GM13977 (cell line): ENCODE results near the gene NID1.
"Not testable (repeated sequence)": the region's sequence is repeated elsewhere in the genome, so short reads cannot be mapped to it uniquely, and the experiment has no call there.

Experiments used
- DNase-seq: peaks from one replicate; pipeline ENCODE4 v3.0.0; 2012; ENCODE audit warnings: low spot score
- CTCF ChIP-seq: IDR thresholded peaks from 2 replicates; pipeline ENCODE4 v1.5.1; 2012; ENCODE audit warnings: mild to moderate bottlenecking, control low read depth; ENCODE audit not compliant: insufficient read depth; ENCODE audit errors: extremely low read depth, missing control alignments
- in situ Hi-C: fragments of 300-500 bp; cut with MboI; formaldehyde crosslinking; loops from one replicate; pipeline ENCODE4 v1.12.0; 2022; ENCODE audit warnings: low sequenced_read_pairs, low pct_unique_long_range_greater_than_20kb, mixed read lengths, inconsistent platforms; ENCODE audit not compliant: unreplicated experiment

NID1 gene

GRCh38 chr1:236015539-236015938 is 49.4 kb downstream of the NID1 start:
- no peak for DNase-seq
- no peak for TF ChIP-seq CTCF
- in situ Hi-C loops: no loop called here

- no peak for DNase-seq
- TF ChIP-seq CTCF: no peak
- in situ Hi-C loops: no loop called here
These were observed 51.6 kb downstream of the NID1 start for GRCh38 chr1:236013330-236013729.

DNA sequence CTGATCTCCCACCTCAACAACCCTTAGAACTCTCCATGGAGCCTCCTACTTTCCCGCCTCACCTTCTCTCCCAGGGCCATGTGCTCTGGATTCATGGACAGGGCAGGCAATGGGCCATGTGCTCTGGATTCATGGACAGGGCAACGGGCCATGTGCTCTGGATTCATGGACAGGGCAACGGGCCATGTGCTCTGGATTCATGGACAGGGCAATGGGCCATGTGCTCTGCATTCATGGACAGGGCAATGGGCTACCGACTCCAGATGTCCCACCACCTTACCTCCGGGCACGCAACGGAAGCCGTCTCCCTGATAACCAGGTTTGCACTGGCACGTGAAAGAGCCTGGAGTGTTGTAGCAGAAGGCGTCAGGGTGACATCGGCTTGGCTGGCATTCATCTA is 53.2 kb downstream of the NID1 start:
- no peak for DNase-seq
- no peak for TF ChIP-seq CTCF
- in situ Hi-C loops: no loop called here

DNA sequence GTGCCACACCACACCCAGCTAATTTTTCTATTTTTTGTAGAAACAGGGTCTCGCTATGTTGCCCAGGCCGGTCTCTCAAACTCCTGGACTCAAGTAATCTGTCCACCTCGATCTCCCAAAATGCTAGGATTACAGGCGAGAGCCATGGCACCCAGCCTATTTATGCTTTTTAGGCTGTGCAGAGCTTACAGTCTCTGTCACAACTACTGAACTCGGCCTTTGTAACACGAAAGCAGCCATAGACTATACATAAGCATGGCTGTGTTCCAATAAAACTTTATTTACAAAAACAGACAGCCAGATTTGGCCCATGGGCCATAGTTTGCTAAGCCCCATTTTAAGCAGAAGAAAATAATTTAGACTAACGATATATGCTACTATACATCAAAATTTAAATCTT is 54.4 kb downstream of the NID1 start:
- in situ Hi-C loops: no loop called here
- no peak for TF ChIP-seq CTCF
- DNase-seq: no peak

- TF ChIP-seq CTCF: no peak
- in situ Hi-C loops: no loop called here
- DNase-seq: no peak
These were observed 55.0 kb downstream of the NID1 start for GRCh38 chr1:236009857-236010256.

GRCh38 chr1:236009191-236009590 is 55.7 kb downstream of the NID1 start:
- in situ Hi-C loops: no loop called here
- no peak for TF ChIP-seq CTCF
- DNase-seq: no peak

GRCh38 chr1:236007781-236008180 is 57.1 kb downstream of the NID1 start:
- DNase-seq: no peak
- in situ Hi-C loops: no loop called here
- no peak for TF ChIP-seq CTCF

DNA sequence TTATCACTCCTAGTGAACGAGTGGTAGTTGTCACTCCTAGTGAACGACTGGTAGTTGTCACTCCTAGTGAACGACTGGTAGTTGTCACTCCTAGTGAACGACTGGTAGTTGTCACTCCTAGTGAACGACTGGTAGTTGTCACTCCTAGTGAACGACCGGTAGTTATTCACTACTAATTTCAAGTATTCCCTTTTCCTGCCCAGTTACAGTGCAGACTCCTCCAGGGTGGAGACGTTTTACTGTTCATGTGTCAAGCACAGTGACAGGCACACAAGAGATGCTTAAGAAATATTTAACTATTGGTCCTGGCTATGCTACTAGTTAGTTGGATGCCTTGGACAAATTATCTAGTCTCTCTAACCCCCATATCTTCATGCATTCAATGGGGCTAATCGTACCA is 61.8 kb downstream of the NID1 start:
- DNase-seq, in situ Hi-C loops: not testable (repeated sequence)
